DMS153 treated with DMSO at 0.1 percent for 48 hours (cell line): Measurements from ENCODE around the gene SSR1.

ENCODE experiments used
- DNase-seq: peaks from one replicate; lab custom pipeline; 2025; ENCODE audit not compliant: unreplicated experiment; lab: John Stamatoyannopoulos, UW

The SSR1 gene

GRCh38 chr6:7241160-7241559 lies 71.8 kb downstream of the SSR1 start:
- DNase-seq: no peak

GRCh38 chr6:7240351-7240750 lies 72.6 kb downstream of the SSR1 start:
- no peak for DNase-seq

- no peak for DNase-seq
Measured at GRCh38 chr6:7239590-7239948, 73.4 kb downstream of the SSR1 start.

GRCh38 chr6:7238900-7239589 lies 74.0 kb downstream of the SSR1 start:
- peak; percentile 29 for DNase-seq

- no peak for DNase-seq
Measured at GRCh38 chr6:7238526-7238899, 74.5 kb downstream of the SSR1 start.

GRCh38 chr6:7237653-7238188 lies 75.3 kb downstream of the SSR1 start:
- DNase-seq: no peak

GRCh38 chr6:7236306-7237209 lies 76.4 kb downstream of the SSR1 start:
- no peak for DNase-seq

- DNase-seq: no peak
Measured at GRCh38 chr6:7235712-7236305, 77.2 kb downstream of the SSR1 start.

- no peak for DNase-seq
Measured at GRCh38 chr6:7234547-7234946, 78.5 kb downstream of the SSR1 start.

GRCh38 chr6:7232351-7232750 lies 80.6 kb downstream of the SSR1 start:
- DNase-seq: no peak

GRCh38 chr6:7230956-7231713 lies 81.9 kb downstream of the SSR1 start:
- no peak for DNase-seq

GRCh38 chr6:7230327-7230691 lies 82.7 kb downstream of the SSR1 start:
- DNase-seq: no peak

GRCh38 chr6:7229376-7230326 lies 83.3 kb downstream of the SSR1 start:
- DNase-seq: no peak

GRCh38 chr6:7228662-7229375 lies 84.2 kb downstream of the SSR1 start:
- DNase-seq: no peak

- DNase-seq: no peak
Measured at GRCh38 chr6:7224731-7225130, 88.3 kb downstream of the SSR1 start.

- no peak for DNase-seq
Measured at GRCh38 chr6:7222197-7222596, 90.8 kb downstream of the SSR1 start.

GRCh38 chr6:7219310-7219709 lies 93.7 kb downstream of the SSR1 start:
- DNase-seq: no peak

- no peak for DNase-seq
Measured at GRCh38 chr6:7218406-7218988, 94.5 kb downstream of the SSR1 start.
